ENCODE results near the gene WHRN. TPM values are rescaled to one million over a fixed set of nuclear protein-coding genes. Genes with fewer than 3 reads are reported as not detected.

The WHRN gene
- 5.1 to 7.6 TPM (median 6.8 TPM) in 5 replicates for total RNA-seq (2022; extraction: Qiagen RNA extraction; ENCODE audit: low read depth)

DNA sequence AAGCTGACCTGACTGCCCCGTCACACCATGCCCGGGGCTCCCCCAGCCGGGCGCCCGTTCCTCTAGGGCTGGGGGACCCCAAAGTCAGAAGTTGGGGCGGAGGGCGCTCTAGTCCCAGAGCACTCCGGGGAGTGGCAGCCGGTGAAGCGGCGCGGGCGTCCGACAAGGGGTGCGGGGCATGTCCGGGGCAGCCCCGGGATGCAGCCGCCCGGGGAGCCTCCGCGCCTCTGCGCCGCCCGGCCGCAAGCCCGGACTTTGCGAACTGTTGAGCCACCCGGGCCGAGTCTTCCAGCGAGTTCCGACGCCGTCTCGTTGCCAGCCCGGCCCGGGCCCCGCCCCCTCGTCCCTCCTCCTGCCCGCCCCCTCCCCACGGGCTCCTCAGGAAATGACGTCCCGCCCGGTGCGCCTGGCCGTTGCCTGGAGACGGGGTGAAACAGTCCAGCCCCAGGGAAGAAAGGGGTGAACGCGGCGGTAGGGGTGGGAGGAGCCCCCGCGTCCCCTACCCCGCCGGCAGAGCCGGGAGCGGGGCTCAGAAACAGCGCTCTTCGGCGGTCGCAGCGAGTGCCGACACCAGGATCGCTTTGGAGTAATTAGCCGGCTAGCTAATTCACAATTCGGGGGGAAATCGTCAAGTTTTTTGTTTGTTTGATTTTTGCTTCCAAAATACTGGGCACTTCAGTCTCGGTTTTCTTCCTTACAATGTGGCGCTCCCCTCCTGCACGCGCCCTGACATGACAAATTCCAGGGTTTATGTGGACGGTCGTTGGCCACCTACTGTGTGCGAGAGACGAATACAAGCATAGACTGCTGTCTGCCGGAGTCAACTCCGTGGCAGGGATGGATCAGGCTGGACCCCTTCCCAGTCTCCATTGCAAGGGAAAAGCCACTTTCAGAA lies at the start of gene WHRN:
Gene WHRN, minus strand, starts transcription at position 287 of the 895 bp plus-strand sequence. CDS start 672 bp downstream, outside the sequence.

GRCh38 chr9:114387680-114388356 lies 117.5 kb downstream of the WHRN start, which contains the start of gene AKNA:
Gene AKNA, minus strand, starts transcription at chr9:114387982. Its CDS starts 6,649 bp downstream, at chr9:114381333.

Other genes starting within 250 kb of the WHRN start
- 0.07 to 0.18 TPM in 2 of 5 replicates, not detected in the others for gene ORM1, start 182.4 kb downstream of the WHRN start, total RNA-seq (2022; extraction: Qiagen RNA extraction; ENCODE audit: low read depth)
- not detected in 5 replicates for gene ORM2, start 175.6 kb downstream of the WHRN start, total RNA-seq (2022; extraction: Qiagen RNA extraction; ENCODE audit: low read depth)
- gene AKNA, start 117.5 kb downstream of the WHRN start, total RNA-seq (2022; extraction: Qiagen RNA extraction; ENCODE audit: low read depth), result 3.3 to 4.5 TPM (median 3.9 TPM) in 5 replicates
- 109 to 146 TPM (median 115 TPM) in 5 replicates for gene ATP6V1G1, start 82.3 kb upstream of the WHRN start, total RNA-seq (2022; extraction: Qiagen RNA extraction; ENCODE audit: low read depth)
- 9.1 to 13.2 TPM (median 12.2 TPM) in 5 replicates for gene TMEM268, start 105.8 kb upstream of the WHRN start, total RNA-seq (2022; extraction: Qiagen RNA extraction; ENCODE audit: low read depth)
- not detected in 5 replicates for gene TEX53, start 152.3 kb upstream of the WHRN start, total RNA-seq (2022; extraction: Qiagen RNA extraction; ENCODE audit: low read depth)
- not detected in 5 replicates for gene TEX48, start 176.7 kb upstream of the WHRN start, total RNA-seq (2022; extraction: Qiagen RNA extraction; ENCODE audit: low read depth)